ENCODE data around the gene PTGR3.
A peak's percentile ranks its signal among the peaks of the same experiment; 100 is the strongest.

PTGR3 gene

GRCh38 chr18:75213611-75214331 lies 4.8 kb upstream of the PTGR3 start:
- no peak for DNase-seq

- no peak for DNase-seq
Measured at GRCh38 chr18:75212751-75213090, 3.8 kb upstream of the PTGR3 start.

- DNase-seq, result no peak
Measured at GRCh38 chr18:75211953-75212750, 3.2 kb upstream of the PTGR3 start.

- no peak for DNase-seq
Measured at GRCh38 chr18:75211626-75211952, 2.6 kb upstream of the PTGR3 start.

- DNase-seq, result no peak
Measured at GRCh38 chr18:75211002-75211621, 2.2 kb upstream of the PTGR3 start.

- DNase-seq, result peak; percentile 88
Measured at GRCh38 chr18:75210274-75211001, 1.5 kb upstream of the PTGR3 start, which contains the start of gene TSHZ1. Gene TSHZ1, plus strand, starts transcription at chr18:75210797. Its CDS starts 1,080 bp downstream, at chr18:75211877.

GRCh38 chr18:75209951-75210258 lies 966 bp upstream of the PTGR3 start:
- DNase-seq, result no peak

- DNase-seq, result no peak
Measured at GRCh38 chr18:75208836-75209128, 157 bp downstream of the PTGR3 start.

- DNase-seq, result no peak
Measured at GRCh38 chr18:75208155-75208835, 644 bp downstream of the PTGR3 start.

GRCh38 chr18:75207310-75208154 lies 1.4 kb downstream of the PTGR3 start:
- no peak for DNase-seq

- DNase-seq, result no peak
Measured at GRCh38 chr18:75206452-75207309, 2.3 kb downstream of the PTGR3 start.

- DNase-seq, result no peak
Measured at GRCh38 chr18:75205514-75206132, 3.3 kb downstream of the PTGR3 start.

- DNase-seq, result no peak
Measured at GRCh38 chr18:75204732-75205513, 4.0 kb downstream of the PTGR3 start.

GRCh38 chr18:75204269-75204731 lies 4.6 kb downstream of the PTGR3 start:
- DNase-seq, result no peak

- DNase-seq, result no peak
Measured at GRCh38 chr18:75203416-75204268, 5.3 kb downstream of the PTGR3 start.

GRCh38 chr18:75202696-75203365 lies 6.1 kb downstream of the PTGR3 start:
- no peak for DNase-seq

- no peak for DNase-seq
Measured at GRCh38 chr18:75201282-75202270, 7.4 kb downstream of the PTGR3 start.
